ENCODE results near the gene SPAAR.

Gene SPAAR

DNA sequence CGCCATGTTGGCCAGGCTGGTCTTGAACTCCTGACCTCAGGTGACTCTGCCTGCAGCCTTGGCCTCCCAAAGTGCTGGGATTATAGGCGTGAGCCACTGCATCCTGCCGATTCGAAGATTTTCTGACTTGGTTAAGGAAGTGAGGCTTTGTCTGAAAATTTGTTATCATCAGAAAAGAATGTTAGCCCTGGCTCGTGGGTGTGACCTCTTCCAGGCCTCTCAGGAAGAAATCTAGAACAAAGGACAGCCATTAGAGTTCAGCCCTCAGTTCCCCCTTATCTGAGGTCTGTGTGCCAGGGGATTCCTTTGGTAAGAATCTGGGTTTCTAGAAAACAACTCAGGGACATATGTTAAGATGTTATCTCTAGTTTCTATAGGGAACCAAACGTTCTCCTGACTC is 42.4 kb downstream of the SPAAR start:
- DNase-seq: no peak

GRCh38 chr9:35952526-35953191 is 43.4 kb downstream of the SPAAR start:
- no peak for DNase-seq

- no peak for DNase-seq
Measured at GRCh38 chr9:35954942-35955546, 45.8 kb downstream of the SPAAR start.

- DNase-seq: no peak
Measured at GRCh38 chr9:35956651-35957050, 47.4 kb downstream of the SPAAR start.

DNA sequence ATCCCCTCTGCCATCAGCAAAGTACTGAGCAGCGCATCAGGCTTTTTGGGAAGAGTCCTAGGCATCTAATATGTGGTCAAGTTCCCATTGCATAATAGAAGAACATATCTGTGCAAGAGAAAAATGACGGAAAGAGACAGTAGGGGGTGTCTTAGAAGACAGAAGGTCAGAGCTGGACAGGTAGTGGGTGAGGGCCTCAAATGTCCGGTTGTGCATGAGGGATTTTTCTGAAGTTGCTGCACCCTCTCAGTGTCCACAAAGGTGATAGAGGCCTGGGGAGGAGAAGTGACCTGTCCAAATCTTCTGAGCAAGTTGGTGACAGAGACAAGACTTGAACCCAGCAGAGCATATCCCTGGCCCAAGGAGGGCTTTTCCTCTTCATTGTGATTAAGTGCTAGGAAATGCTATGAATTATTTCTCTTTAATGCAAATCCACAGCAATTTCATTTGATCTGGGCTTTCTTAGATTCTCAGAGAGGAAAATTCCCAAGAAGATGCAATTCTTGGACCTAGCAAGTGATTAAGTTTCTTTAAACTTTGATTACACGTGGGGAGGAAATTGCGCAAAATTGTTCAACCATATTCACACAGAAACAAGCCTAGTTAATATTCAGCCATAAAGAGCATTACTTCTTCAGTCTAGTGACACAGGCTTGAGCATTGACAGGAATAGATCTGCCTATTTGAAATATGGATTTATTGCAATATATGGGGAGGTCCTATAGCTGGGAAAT is 49.0 kb downstream of the SPAAR start, which contains the start of gene OR2S2:
TSS of gene OR2S2 (minus strand) at position 51 of the 734 bp plus-strand sequence. CDS start 56 bp downstream, outside the sequence.
- DNase-seq: no peak

DNA sequence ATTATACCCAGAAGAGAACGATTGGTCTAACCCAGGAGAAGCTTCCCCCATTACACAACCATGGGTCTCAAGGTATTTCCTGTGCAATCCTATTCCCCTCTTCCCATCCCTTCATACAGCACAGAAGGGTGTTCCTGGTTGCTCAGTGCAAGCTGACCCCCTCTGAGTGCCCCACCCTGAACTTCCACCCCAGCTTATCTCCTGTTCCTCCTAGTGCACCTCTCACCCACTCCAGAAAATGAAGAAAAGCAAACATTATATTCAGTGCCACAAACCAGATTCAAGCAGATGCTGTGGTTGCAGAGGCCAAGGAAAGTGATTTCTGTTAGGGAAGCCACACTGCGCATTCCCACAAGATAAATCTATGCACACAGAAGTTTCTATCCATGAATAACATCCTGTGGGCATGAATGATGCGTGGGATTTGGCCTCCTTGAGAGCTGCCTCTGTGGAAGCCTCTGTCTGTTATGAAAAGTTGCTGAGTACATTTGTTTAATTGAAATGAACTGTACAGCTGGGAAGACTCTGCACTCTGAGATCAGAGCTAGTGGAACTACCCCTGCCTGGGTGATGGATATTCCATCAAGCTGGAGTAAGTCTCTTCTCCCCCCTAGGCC is 50.9 kb downstream of the SPAAR start:
- no peak for DNase-seq
